ENCODE results near the gene SOX15. TPM values are rescaled to one million over a fixed set of nuclear protein-coding genes. Genes with fewer than 3 reads are reported as not detected.
"Not testable (repeated sequence)": the region's sequence is repeated elsewhere in the genome, so short reads cannot be mapped to it uniquely, and the experiment has no call there.

Gene SOX15
- total and polyA plus RNA-seq, 5 donors from 2014 or later: not detected

- H3K4me3 Mint-ChIP-seq; H3K4me1 Mint-ChIP-seq; H3K9me3 Mint-ChIP-seq; H3K27ac Mint-ChIP-seq; H3K4me1 ChIP-seq (ENCODE audit: control insufficient read depth, insufficient read depth, low read length, poor library complexity, severe bottlenecking); DNase-seq; H3K27me3 ChIP-seq (ENCODE audit: control insufficient read depth, insufficient read depth, low read length); H3K9me3 ChIP-seq (ENCODE audit: control insufficient read depth in 2 of 2, low read length in 2 of 2); H3K27ac ChIP-seq (ENCODE audit: insufficient read depth, low read length, poor library complexity, severe bottlenecking); ATAC-seq (ENCODE audit: low read depth in 2 of 2); H3K4me3 ChIP-seq (ENCODE audit: low read depth, low read length); H3K27me3 Mint-ChIP-seq: not testable (repeated sequence)
- H3K36me3 ChIP-seq (ENCODE audit: control insufficient read depth, insufficient read depth, low read length): peaks cover 71% of the 10 kb centered on the region
- H3K36me3 Mint-ChIP-seq: peaks cover 45% of the 10 kb centered on the region
These were observed 7.7 kb upstream of the SOX15 start for GRCh38 chr17:7597561-7597960.

GRCh38 chr17:7593296-7593695 is 3.4 kb upstream of the SOX15 start:
- no peak for ATAC-seq (ENCODE audit: low read depth in 2 of 2)
- DNase-seq: no peak
- H3K9me3 ChIP-seq (ENCODE audit: control insufficient read depth in 2 of 2, low read length in 2 of 2): no peaks in the 10 kb centered on the region
- no peak overlapping the region for H3K4me3 Mint-ChIP-seq
- no peaks in the 10 kb centered on the region for H3K27me3 Mint-ChIP-seq
- no peak overlapping the region for H3K27ac ChIP-seq (ENCODE audit: insufficient read depth, low read length, poor library complexity, severe bottlenecking)
- peaks cover 0 to 6% (median under 1%) of the 10 kb centered on the region in 4 donors for H3K4me1 Mint-ChIP-seq
- no peaks in the 10 kb centered on the region for H3K27me3 ChIP-seq (ENCODE audit: control insufficient read depth, insufficient read depth, low read length)
- H3K36me3 ChIP-seq (ENCODE audit: control insufficient read depth, insufficient read depth, low read length): peaks cover 52% of the 10 kb centered on the region
- peak overlapping the region in 1 of 3 donors; percentile 55 for H3K27ac Mint-ChIP-seq
- H3K4me1 ChIP-seq (ENCODE audit: control insufficient read depth, insufficient read depth, low read length, poor library complexity, severe bottlenecking): peaks cover 3% of the 10 kb centered on the region
- H3K36me3 Mint-ChIP-seq: peaks cover 35% of the 10 kb centered on the region
- H3K4me3 ChIP-seq (ENCODE audit: low read depth, low read length): no peak overlapping the region
- no peaks in the 10 kb centered on the region for H3K9me3 Mint-ChIP-seq

GRCh38 chr17:7592422-7593021 is 2.6 kb upstream of the SOX15 start:
- H3K4me3 Mint-ChIP-seq: no peak overlapping the region

GRCh38 chr17:7591596-7591995 is 1.7 kb upstream of the SOX15 start:
- DNase-seq (no peak), ATAC-seq (ENCODE audit: low read depth in 2 of 2) (no peak)
- peaks cover 3% of the 10 kb centered on the region for H3K4me1 ChIP-seq (ENCODE audit: control insufficient read depth, insufficient read depth, low read length, poor library complexity, severe bottlenecking)
- Mint-ChIP-seq H3K27ac (no peak overlapping the region), H3K27me3 (no peaks in the 10 kb centered on the region), H3K4me3 (no peak overlapping the region), H3K9me3 (no peaks in the 10 kb centered on the region), H3K4me1 (peaks cover 0 to 9% (median 0%) of the 10 kb centered on the region in 4 donors), H3K36me3 (peaks cover 37% of the 10 kb centered on the region)
- H3K36me3 ChIP-seq (ENCODE audit: control insufficient read depth, insufficient read depth, low read length): peaks cover 60% of the 10 kb centered on the region
- no peaks in the 10 kb centered on the region for H3K27me3 ChIP-seq (ENCODE audit: control insufficient read depth, insufficient read depth, low read length)
- no peak overlapping the region for H3K27ac ChIP-seq (ENCODE audit: insufficient read depth, low read length, poor library complexity, severe bottlenecking)
- H3K9me3 ChIP-seq (ENCODE audit: control insufficient read depth in 2 of 2, low read length in 2 of 2): no peaks in the 10 kb centered on the region
- H3K4me3 ChIP-seq (ENCODE audit: low read depth, low read length): no peak overlapping the region

More at GRCh38 chr17:7592422-7593021, 2.6 kb upstream of the SOX15 start:
- Mint-ChIP-seq H3K9me3 (no peaks in the 10 kb centered on the region), H3K27me3 (no peaks in the 10 kb centered on the region), H3K27ac (no peak overlapping the region), H3K4me1 (peaks cover 0 to 6% (median under 1%) of the 10 kb centered on the region in 4 donors), H3K36me3 (peaks cover 37% of the 10 kb centered on the region)
- peaks cover 57% of the 10 kb centered on the region for H3K36me3 ChIP-seq (ENCODE audit: control insufficient read depth, insufficient read depth, low read length)
- DNase-seq (no peak), ATAC-seq (ENCODE audit: low read depth in 2 of 2) (no peak)
- no peaks in the 10 kb centered on the region for H3K27me3 ChIP-seq (ENCODE audit: control insufficient read depth, insufficient read depth, low read length)
- no peak overlapping the region for H3K27ac ChIP-seq (ENCODE audit: insufficient read depth, low read length, poor library complexity, severe bottlenecking)
- peaks cover 3% of the 10 kb centered on the region for H3K4me1 ChIP-seq (ENCODE audit: control insufficient read depth, insufficient read depth, low read length, poor library complexity, severe bottlenecking)
- H3K4me3 ChIP-seq (ENCODE audit: low read depth, low read length): no peak overlapping the region
- H3K9me3 ChIP-seq (ENCODE audit: control insufficient read depth in 2 of 2, low read length in 2 of 2): no peaks in the 10 kb centered on the region

- Mint-ChIP-seq H3K9me3 (no peaks in the 10 kb centered on the region), H3K36me3 (peaks cover 36% of the 10 kb centered on the region), H3K27ac (peak overlapping the region in 2 of 3 donors; percentile 12 to 69), H3K4me1 (peaks cover 0 to 10% (median 0%) of the 10 kb centered on the region in 4 donors), H3K4me3 (no peak overlapping the region), H3K27me3 (no peaks in the 10 kb centered on the region)
- Histone ChIP-seq H3K4me1 (ENCODE audit: control insufficient read depth, insufficient read depth, low read length, poor library complexity, severe bottlenecking) (peaks cover 3% of the 10 kb centered on the region), H3K9me3 (ENCODE audit: control insufficient read depth in 2 of 2, low read length in 2 of 2) (no peaks in the 10 kb centered on the region), H3K27me3 (ENCODE audit: control insufficient read depth, insufficient read depth, low read length) (no peaks in the 10 kb centered on the region), H3K36me3 (ENCODE audit: control insufficient read depth, insufficient read depth, low read length) (peaks cover 55% of the 10 kb centered on the region), H3K27ac (ENCODE audit: insufficient read depth, low read length, poor library complexity, severe bottlenecking) (no peak overlapping the region), H3K4me3 (ENCODE audit: low read depth, low read length) (no peak overlapping the region)
- DNase-seq (no peak), ATAC-seq (ENCODE audit: low read depth in 2 of 2) (no peak)
These were observed 849 bp upstream of the SOX15 start for GRCh38 chr17:7590743-7591142.

GRCh38 chr17:7589204-7589868 is 558 bp downstream of the SOX15 start:
- no peak overlapping the region for H3K4me3 ChIP-seq (ENCODE audit: low read depth, low read length)
- no peaks in the 10 kb centered on the region for H3K9me3 Mint-ChIP-seq
- H3K4me1 Mint-ChIP-seq: peaks cover 0 to 21% (median 4%) of the 10 kb centered on the region in 4 donors
- peak overlapping the region in 1 of 4 donors; percentile 24 for H3K4me3 Mint-ChIP-seq
- no peaks in the 10 kb centered on the region for H3K27me3 Mint-ChIP-seq
- peak overlapping the region in 1 of 3 donors; percentile 36 for H3K27ac Mint-ChIP-seq
- H3K36me3 Mint-ChIP-seq: peaks cover 30% of the 10 kb centered on the region
- no peaks in the 10 kb centered on the region for H3K27me3 ChIP-seq (ENCODE audit: control insufficient read depth, insufficient read depth, low read length)
- peaks cover 42% of the 10 kb centered on the region for H3K36me3 ChIP-seq (ENCODE audit: control insufficient read depth, insufficient read depth, low read length)
- H3K9me3 ChIP-seq (ENCODE audit: control insufficient read depth in 2 of 2, low read length in 2 of 2): no peaks in the 10 kb centered on the region
- no peak overlapping the region for H3K27ac ChIP-seq (ENCODE audit: insufficient read depth, low read length, poor library complexity, severe bottlenecking)
- ATAC-seq (ENCODE audit: low read depth in 2 of 2) (peak; percentile 66 to 78), DNase-seq (peak; percentile 44 to 77 (median 67))
- peaks cover 15% of the 10 kb centered on the region for H3K4me1 ChIP-seq (ENCODE audit: control insufficient read depth, insufficient read depth, low read length, poor library complexity, severe bottlenecking)

- H3K27ac ChIP-seq (ENCODE audit: insufficient read depth, low read length, poor library complexity, severe bottlenecking): no peak overlapping the region
- no peaks in the 10 kb centered on the region for H3K27me3 Mint-ChIP-seq
- H3K4me3 Mint-ChIP-seq: no peak overlapping the region
- no peaks in the 10 kb centered on the region for H3K9me3 ChIP-seq (ENCODE audit: control insufficient read depth in 2 of 2, low read length in 2 of 2)
- peaks cover 24% of the 10 kb centered on the region for H3K36me3 Mint-ChIP-seq
- ATAC-seq (ENCODE audit: low read depth in 2 of 2): no peak
- H3K4me3 ChIP-seq (ENCODE audit: low read depth, low read length): no peak overlapping the region
- no peaks in the 10 kb centered on the region for H3K27me3 ChIP-seq (ENCODE audit: control insufficient read depth, insufficient read depth, low read length)
- H3K4me1 Mint-ChIP-seq: peaks cover 5 to 28% (median 7%) of the 10 kb centered on the region in 4 donors
- peaks cover 35% of the 10 kb centered on the region for H3K36me3 ChIP-seq (ENCODE audit: control insufficient read depth, insufficient read depth, low read length)
- no peak overlapping the region for H3K27ac Mint-ChIP-seq
- H3K9me3 Mint-ChIP-seq: no peaks in the 10 kb centered on the region
- H3K4me1 ChIP-seq (ENCODE audit: control insufficient read depth, insufficient read depth, low read length, poor library complexity, severe bottlenecking): peaks cover 19% of the 10 kb centered on the region
- no peak for DNase-seq
These were observed 1.2 kb downstream of the SOX15 start for GRCh38 chr17:7588553-7589203.

Data from CD4-positive, CD25-positive, alpha-beta regulatory T cell (primary cell).